SK-N-SH treated with all-trans-retinoic acid at 6 μM for 48 hours (cell line): Measurements from ENCODE around the gene ANO8.

Experiments
- CREB5 ChIP-seq: fragments of 250-450 bp; sonication (Bioruptor Pico); IDR thresholded peaks from 2 replicates; pipeline ENCODE4 v1.5.1; 2020; ENCODE audit warnings: low read depth, mild to moderate bottlenecking, moderate library complexity
- PATZ1 ChIP-seq: fragments of 250-450 bp; sonication (Bioruptor Pico); IDR thresholded peaks from 2 replicates; pipeline ENCODE4 v1.8.0; 2020; ENCODE audit warnings: mild to moderate bottlenecking, moderate library complexity, borderline replicate concordance
- TCF4 ChIP-seq: fragments of 250-450 bp; sonication (Bioruptor Pico); IDR thresholded peaks from 2 replicates; pipeline ENCODE4 v1.8.0; 2021; ENCODE audit warnings: mild to moderate bottlenecking, moderate library complexity, borderline replicate concordance
- TOX ChIP-seq: fragments of 250-450 bp; sonication (Bioruptor Pico); IDR thresholded peaks from 2 replicates; pipeline ENCODE4 v1.8.0; 2021; ENCODE audit warnings: mild to moderate bottlenecking, moderate library complexity, borderline replicate concordance
- ZFP3 ChIP-seq: fragments of 250-450 bp; sonication (Bioruptor Pico); IDR thresholded peaks from 2 replicates; pipeline ENCODE4 v1.5.0; 2020; ENCODE audit warnings: mild to moderate bottlenecking, moderate library complexity
- ZFP30 ChIP-seq: fragments of 450-650 bp; formaldehyde crosslinking; IDR thresholded peaks from 2 replicates; pipeline ENCODE4 v1.5.0; 2022; ENCODE audit warnings: mild to moderate bottlenecking, moderate library complexity
- ZNF8 ChIP-seq: fragments of 450-650 bp; formaldehyde crosslinking; IDR thresholded peaks from 2 replicates; pipeline ENCODE4 v1.5.0; 2020; ENCODE audit warnings: mild to moderate bottlenecking, moderate library complexity

DNA sequence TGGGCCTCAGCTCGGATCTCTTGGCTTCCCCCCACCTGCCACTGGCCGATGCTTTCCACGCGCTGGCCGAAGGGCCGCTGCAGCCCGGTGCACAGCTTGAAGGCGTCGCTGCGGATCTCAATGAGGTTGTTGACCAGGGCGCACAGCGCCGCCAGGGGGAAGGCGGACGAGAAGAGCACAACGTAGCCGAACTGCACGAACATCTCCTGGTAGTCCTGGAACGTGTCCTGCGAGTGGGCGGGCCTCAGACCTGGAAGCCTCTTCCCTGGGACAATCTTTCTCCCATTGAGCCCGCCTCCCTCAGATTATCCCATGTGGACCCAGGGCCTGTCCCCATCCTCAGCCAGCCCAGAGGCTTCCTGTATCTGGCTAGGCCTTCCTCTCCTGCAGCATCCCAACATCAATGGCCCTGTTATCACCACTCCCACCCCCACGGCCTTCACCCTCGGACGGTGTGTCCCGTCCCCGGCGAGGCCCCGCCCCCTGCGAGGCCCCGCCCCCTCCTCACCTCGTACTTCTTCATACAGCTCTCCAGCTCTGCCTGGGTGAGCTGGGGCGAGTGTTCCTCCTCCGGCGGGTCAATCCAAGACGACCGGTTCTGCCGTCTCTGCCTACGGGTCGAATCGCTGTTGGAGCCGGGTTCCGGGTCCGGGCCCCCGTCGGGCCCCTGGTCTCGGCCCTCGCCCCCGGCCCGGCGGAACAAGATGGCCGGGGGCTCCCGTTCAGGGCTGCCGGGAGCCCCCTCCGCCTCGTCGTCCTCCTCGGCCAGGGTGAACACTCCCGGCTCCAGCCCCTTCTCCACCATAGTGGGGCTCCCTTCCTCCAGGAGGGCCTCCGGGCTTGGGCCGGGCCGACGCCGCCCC lies 6.8 kb downstream of the ANO8 start:
- TF ChIP-seq ZFP3 (CRISPR knock-in tag) (no peak), ZNF8 (CRISPR knock-in tag) (no peak), TCF4 (CRISPR knock-in tag) (no peak), PATZ1 (CRISPR knock-in tag) (no peak), ZFP30 (no peak), TOX (no peak), CREB5 (CRISPR knock-in tag) (no peak)
